Glutamatergic neuron (in vitro differentiated cells): Measurements from ENCODE around the gene IGFBP7. TPM values are rescaled to one million over a fixed set of nuclear protein-coding genes. Genes with fewer than 3 reads are reported as not detected.

Experiments used
- DNase-seq: peaks from one replicate; pipeline ENCODE4 v3.0.0; 2022
- H3K27ac Mint-ChIP-seq: one replicate; pipeline ENCODE4 v1.8.0; 2020; ENCODE audit warnings: mild to moderate bottlenecking, mixed read lengths, inconsistent platforms; ENCODE audit not compliant: unreplicated experiment
- H3K27me3 Mint-ChIP-seq: one replicate; pipeline ENCODE4 v1.8.0; 2020; ENCODE audit warnings: mild to moderate bottlenecking, moderate library complexity, mixed read lengths, inconsistent platforms; ENCODE audit not compliant: unreplicated experiment
- H3K36me3 Mint-ChIP-seq: one replicate; pipeline ENCODE4 v1.8.0; 2020; ENCODE audit warnings: mild to moderate bottlenecking, mixed read lengths, inconsistent platforms; ENCODE audit not compliant: unreplicated experiment
- H3K4me1 Mint-ChIP-seq: one replicate; pipeline ENCODE4 v1.8.0; 2020; ENCODE audit warnings: mild to moderate bottlenecking, low read depth, mixed read lengths, inconsistent platforms; ENCODE audit not compliant: unreplicated experiment
- H3K4me3 Mint-ChIP-seq: one replicate; pipeline ENCODE4 v1.8.0; 2020; ENCODE audit warnings: mild to moderate bottlenecking, mixed read lengths, inconsistent platforms; ENCODE audit not compliant: unreplicated experiment
- H3K9me3 Mint-ChIP-seq: one replicate; pipeline ENCODE4 v1.8.0; 2020; ENCODE audit warnings: mild to moderate bottlenecking, moderate library complexity, mixed read lengths, inconsistent platforms; ENCODE audit not compliant: unreplicated experiment
- total RNA-seq: library from RNA; stranded (reverse); fragmentation: NEBNext Ultra II Directional; extraction: Animal tissue kit (Norgen Biotek cat#: 25700); gene quantifications from one replicate; pipeline ENCODE4 v1.2.1, GENCODE V29; 2021; ENCODE audit not compliant: unreplicated experiment
- TF ChIP-seq, protein P1 (sequence below): fragments of 200-600 bp; sonication (generic); IDR thresholded peaks from one replicate; pipeline ENCODE4 v1.5.0; 2021; ENCODE audit not compliant: partially characterized antibody, unreplicated experiment

IGFBP7 gene
- total RNA-seq, 1 donor from 2014 or later: not detected

DNA sequence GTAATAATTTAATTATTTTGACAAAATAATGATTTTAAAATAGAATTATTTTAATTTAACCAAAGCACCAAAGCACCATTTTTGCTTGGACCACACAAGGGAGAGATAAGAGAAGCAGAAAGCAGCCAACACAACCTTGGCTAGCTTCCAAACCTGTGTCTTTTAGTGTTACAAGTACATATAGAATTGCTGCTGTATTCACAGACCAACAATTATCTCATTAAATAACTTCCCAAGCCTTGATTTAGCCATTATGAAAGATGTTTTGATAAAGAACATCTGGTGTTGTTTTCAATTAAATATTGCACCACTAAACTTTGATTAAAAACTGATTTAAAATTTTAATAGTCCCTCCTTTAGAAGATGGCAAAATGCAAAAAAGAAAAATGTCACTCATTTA is 14.0 kb upstream of the IGFBP7 start:
- Mint-ChIP-seq H3K9me3 (peaks cover 4% of the 10 kb centered on the region), H3K27me3 (no peaks in the 10 kb centered on the region), H3K4me1 (peaks cover 1% of the 10 kb centered on the region), H3K27ac (no peak overlapping the region), H3K4me3 (no peak overlapping the region), H3K36me3 (peaks cover 15% of the 10 kb centered on the region)
- no peak for DNase-seq
- TF ChIP-seq, protein P1, sequence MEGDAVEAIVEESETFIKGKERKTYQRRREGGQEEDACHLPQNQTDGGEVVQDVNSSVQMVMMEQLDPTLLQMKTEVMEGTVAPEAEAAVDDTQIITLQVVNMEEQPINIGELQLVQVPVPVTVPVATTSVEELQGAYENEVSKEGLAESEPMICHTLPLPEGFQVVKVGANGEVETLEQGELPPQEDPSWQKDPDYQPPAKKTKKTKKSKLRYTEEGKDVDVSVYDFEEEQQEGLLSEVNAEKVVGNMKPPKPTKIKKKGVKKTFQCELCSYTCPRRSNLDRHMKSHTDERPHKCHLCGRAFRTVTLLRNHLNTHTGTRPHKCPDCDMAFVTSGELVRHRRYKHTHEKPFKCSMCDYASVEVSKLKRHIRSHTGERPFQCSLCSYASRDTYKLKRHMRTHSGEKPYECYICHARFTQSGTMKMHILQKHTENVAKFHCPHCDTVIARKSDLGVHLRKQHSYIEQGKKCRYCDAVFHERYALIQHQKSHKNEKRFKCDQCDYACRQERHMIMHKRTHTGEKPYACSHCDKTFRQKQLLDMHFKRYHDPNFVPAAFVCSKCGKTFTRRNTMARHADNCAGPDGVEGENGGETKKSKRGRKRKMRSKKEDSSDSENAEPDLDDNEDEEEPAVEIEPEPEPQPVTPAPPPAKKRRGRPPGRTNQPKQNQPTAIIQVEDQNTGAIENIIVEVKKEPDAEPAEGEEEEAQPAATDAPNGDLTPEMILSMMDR: no peak

- peaks cover 3% of the 10 kb centered on the region for H3K27me3 Mint-ChIP-seq
- H3K36me3 Mint-ChIP-seq: peaks cover 9% of the 10 kb centered on the region
- peaks cover 2% of the 10 kb centered on the region for H3K9me3 Mint-ChIP-seq
- H3K4me3 Mint-ChIP-seq: no peak overlapping the region
- H3K27ac Mint-ChIP-seq: no peak overlapping the region
- peaks cover 1% of the 10 kb centered on the region for H3K4me1 Mint-ChIP-seq
- TF ChIP-seq, protein P1: no peak
- DNase-seq: no peak
Observed at GRCh38 chr4:57122959-57123358, 12.8 kb upstream of the IGFBP7 start.

- no peaks in the 10 kb centered on the region for H3K9me3 Mint-ChIP-seq
- no peak for DNase-seq
- H3K4me3 Mint-ChIP-seq: no peak overlapping the region
- H3K36me3 Mint-ChIP-seq: no peaks in the 10 kb centered on the region
- H3K4me1 Mint-ChIP-seq: peaks cover 1% of the 10 kb centered on the region
- H3K27me3 Mint-ChIP-seq: peaks cover 3% of the 10 kb centered on the region
- TF ChIP-seq, protein P1: no peak
- H3K27ac Mint-ChIP-seq: no peak overlapping the region
Observed at GRCh38 chr4:57119054-57119651, 9.0 kb upstream of the IGFBP7 start.

DNA sequence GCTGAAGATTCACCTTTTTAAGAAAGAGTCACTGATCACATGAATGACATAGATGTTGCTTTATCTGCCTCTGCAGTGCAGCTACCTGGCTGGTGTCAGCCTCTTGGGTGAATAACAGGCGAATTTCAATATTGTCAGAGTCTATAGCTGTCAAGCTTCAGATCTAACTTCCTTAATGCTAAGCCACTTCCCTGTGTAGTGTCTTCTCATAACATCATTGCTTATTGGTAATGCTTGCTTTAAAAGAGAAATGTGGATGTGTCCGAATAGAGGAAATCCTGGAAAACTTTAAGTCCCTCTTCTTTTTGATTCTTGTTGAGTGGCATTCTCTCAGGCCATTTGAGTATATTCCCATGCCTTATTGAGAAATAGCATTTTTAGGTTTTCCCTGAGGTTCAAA is 7.3 kb upstream of the IGFBP7 start:
- no peak for DNase-seq
- Mint-ChIP-seq H3K27me3 (peaks cover 7% of the 10 kb centered on the region), H3K4me1 (peaks cover 1% of the 10 kb centered on the region), H3K4me3 (no peak overlapping the region), H3K27ac (no peak overlapping the region), H3K9me3 (no peaks in the 10 kb centered on the region), H3K36me3 (no peaks in the 10 kb centered on the region)
- TF ChIP-seq, protein P1: no peak

DNA sequence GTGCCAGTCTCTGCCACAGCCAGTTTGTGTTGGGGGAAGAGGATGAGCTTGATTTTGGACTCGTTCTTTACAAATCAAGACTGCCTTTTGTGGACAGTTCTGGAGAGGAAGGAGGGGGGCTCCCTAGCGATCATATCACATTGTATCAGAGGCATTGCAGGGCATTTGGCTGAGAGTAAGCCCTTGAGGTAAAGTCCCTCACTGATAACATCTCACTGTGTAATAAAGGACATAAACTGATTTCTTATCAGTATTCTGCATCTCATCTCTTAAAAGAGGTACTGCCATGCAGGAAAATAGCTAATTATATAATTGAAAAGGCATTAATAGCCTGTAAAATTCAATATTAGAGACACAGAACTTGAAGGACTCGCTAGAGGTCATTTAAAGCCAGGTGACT is 6.1 kb upstream of the IGFBP7 start:
- H3K4me3 Mint-ChIP-seq: no peak overlapping the region
- TF ChIP-seq, protein P1: no peak
- peaks cover 9% of the 10 kb centered on the region for H3K27me3 Mint-ChIP-seq
- H3K4me1 Mint-ChIP-seq: no peaks in the 10 kb centered on the region
- no peaks in the 10 kb centered on the region for H3K36me3 Mint-ChIP-seq
- peaks cover under 1% of the 10 kb centered on the region for H3K9me3 Mint-ChIP-seq
- no peak overlapping the region for H3K27ac Mint-ChIP-seq
- no peak for DNase-seq
